ENCODE data around the gene TBC1D10A.

The TBC1D10A gene

GRCh38 chr22:30285176-30285845 is 41.4 kb downstream of the TBC1D10A start:
- DNase-seq, result no peak

- DNase-seq, result no peak
These were observed 42.1 kb downstream of the TBC1D10A start for GRCh38 chr22:30284666-30285065.

- DNase-seq, result no peak
These were observed 42.6 kb downstream of the TBC1D10A start for GRCh38 chr22:30284172-30284571.

GRCh38 chr22:30283342-30283741 is 43.4 kb downstream of the TBC1D10A start:
- no peak for DNase-seq

GRCh38 chr22:30282616-30283046 is 44.1 kb downstream of the TBC1D10A start:
- no peak for DNase-seq

- no peak for DNase-seq
These were observed 46.2 kb downstream of the TBC1D10A start for GRCh38 chr22:30280505-30280904.

GRCh38 chr22:30279932-30280331 is 46.8 kb downstream of the TBC1D10A start:
- DNase-seq, result no peak

GRCh38 chr22:30279046-30279788 is 47.5 kb downstream of the TBC1D10A start:
- DNase-seq, result no peak

- DNase-seq, result peak; percentile 44
These were observed 49.0 kb downstream of the TBC1D10A start for GRCh38 chr22:30277547-30278344.

- no peak for DNase-seq
These were observed 50.7 kb downstream of the TBC1D10A start for GRCh38 chr22:30276039-30276438.

- no peak for DNase-seq
These were observed 51.1 kb downstream of the TBC1D10A start for GRCh38 chr22:30275625-30276024.

GRCh38 chr22:30274437-30274812 is 52.3 kb downstream of the TBC1D10A start:
- DNase-seq, result no peak

- DNase-seq, result no peak
These were observed 52.9 kb downstream of the TBC1D10A start for GRCh38 chr22:30273711-30274436.

- DNase-seq, result no peak
These were observed 53.8 kb downstream of the TBC1D10A start for GRCh38 chr22:30272781-30273601.

- DNase-seq, result no peak
These were observed 55.9 kb downstream of the TBC1D10A start for GRCh38 chr22:30270832-30271231.

GRCh38 chr22:30268331-30268730 is 58.4 kb downstream of the TBC1D10A start:
- no peak for DNase-seq

- DNase-seq, result no peak
These were observed 59.1 kb downstream of the TBC1D10A start for GRCh38 chr22:30267382-30268302.

GRCh38 chr22:30266445-30267381 is 60.0 kb downstream of the TBC1D10A start, which contains the start of gene OSM:
Gene OSM, minus strand, starts transcription at chr22:30266851. Its CDS starts 52 bp downstream, at chr22:30266799.
- DNase-seq, result peak; percentile 92

GRCh38 chr22:30265823-30266444 is 60.8 kb downstream of the TBC1D10A start:
- DNase-seq, result no peak
